GM12878 (cell line): ENCODE results near the gene TSC22D4.

Source experiments
- CREM ChIP-seq: IDR thresholded peaks from 2 replicates; pipeline ENCODE4 v1.6.1; 2014; ENCODE audit warnings: antibody characterized with exemption, low read depth
- CTCF ChIP-seq, 3 experiments: IDR thresholded peaks in 2 of 3; conservative IDR thresholded peaks in 1 of 3; 2 replicates each; pipeline ENCODE4 v1.5.1; 2011; ENCODE audit warnings: low read depth in 3 of 3, low read length in 3 of 3, mild to moderate bottlenecking in 3 of 3, control low read depth in 2 of 3, moderate library complexity in 2 of 3, inconsistent platforms in 1 of 3, mixed read lengths in 1 of 3; ENCODE audit not compliant: control insufficient read depth in 2 of 3, insufficient read depth in 1 of 3; ENCODE audit errors: extremely low read depth in 1 of 3
- KDM1A ChIP-seq: fragments of 200-600 bp; sonication (generic); IDR thresholded peaks from 2 replicates; pipeline ENCODE4 v1.6.1; 2016; ENCODE audit warnings: borderline replicate concordance
- POLR2AphosphoS5 ChIP-seq: IDR thresholded peaks from 2 replicates; pipeline ENCODE4 v1.6.1; 2011; ENCODE audit warnings: mild to moderate bottlenecking, low read length, inconsistent platforms
- TAF1 ChIP-seq: IDR thresholded peaks from 2 replicates; pipeline ENCODE4 v1.6.1; 2011; ENCODE audit warnings: mild to moderate bottlenecking, low read depth, low read length, borderline replicate concordance
- USF2 ChIP-seq: IDR thresholded peaks from 2 replicates; pipeline ENCODE4 v1.6.1; 2011; ENCODE audit warnings: low read depth, low read length, improper control_type of control experiment, borderline replicate concordance
- ZNF384 ChIP-seq: IDR thresholded peaks from 2 replicates; pipeline ENCODE4 v1.6.1; 2012; ENCODE audit warnings: low read depth, mild to moderate bottlenecking, low read length, improper control_type of control experiment, borderline replicate concordance

GRCh38 chr7:100476903-100477870 lies 1.8 kb downstream of the TSC22D4 start:
- TF ChIP-seq TAF1 (no peak), CREM (no peak), KDM1A (no peak), USF2 (no peak), POLR2AphosphoS5 (no peak), ZNF384 (no peak), CTCF (IDR thresholded peaks at IDR 0.05 in 2 of 3, conservative IDR thresholded peaks at IDR 0.05 in 1 of 3; ENCODE audit: control insufficient read depth in 2 of 3, extremely low read depth in 1 of 3, insufficient read depth in 1 of 3, low read depth in 3 of 3, low read length in 3 of 3) (peak; percentile 53 to 65 (median 64))
